Small intestine (tissue), 7 donors: ENCODE measurements around the gene ELANE. TPM values are rescaled to one million over a fixed set of nuclear protein-coding genes. Genes with fewer than 3 reads are reported as not detected.
A peak's percentile ranks its signal among the peaks of the same experiment; 100 is the strongest.
"Not testable (repeated sequence)": the region's sequence is repeated elsewhere in the genome, so short reads cannot be mapped to it uniquely, and the experiment has no call there.

Source experiments
- DNase-seq, 2 donors: peaks; one replicate each; pipeline versions ENCODE4 v3.0.0 to v3.0.0-alpha.2; 2013
- FAIRE-seq: peaks from 2 replicates; lab custom pipeline; 2012; peaks lifted over from hg19 to GRCh38; lab: Jason Lieb, UNC
- H3K27ac ChIP-seq, 3 donors: one replicate each; pipeline ENCODE4 v1.5.1; 2013; ENCODE audit warnings: low read length in 2 of 3, mild to moderate bottlenecking in 2 of 3, control low read depth in 1 of 3, inconsistent platforms in 1 of 3, low read depth in 1 of 3, moderate library complexity in 1 of 3
- H3K27me3 ChIP-seq, 3 donors: one replicate each; pipeline ENCODE4 v1.6.1; 2013; ENCODE audit warnings: low read length in 3 of 3, inconsistent platforms in 1 of 3; ENCODE audit not compliant: control insufficient read depth in 3 of 3, insufficient read depth in 3 of 3
- H3K36me3 ChIP-seq, 3 donors: one replicate each; pipeline ENCODE4 v1.6.1; 2013; ENCODE audit warnings: low read length in 3 of 3, inconsistent platforms in 1 of 3, low read depth in 1 of 3, mild to moderate bottlenecking in 1 of 3, moderate library complexity in 1 of 3; ENCODE audit not compliant: control insufficient read depth in 3 of 3, insufficient read depth in 2 of 3
- H3K4me1 ChIP-seq, 3 donors: one replicate each; pipeline ENCODE4 v1.6.1; 2013; ENCODE audit warnings: low read length in 2 of 3, inconsistent platforms in 1 of 3, low read depth in 1 of 3, mild to moderate bottlenecking in 1 of 3, moderate library complexity in 1 of 3; ENCODE audit not compliant: control insufficient read depth in 3 of 3, insufficient read depth in 2 of 3
- H3K4me3 ChIP-seq, 3 donors: one replicate each; pipeline ENCODE4 v1.5.1; 2013; ENCODE audit warnings: low read length in 3 of 3, control low read depth in 1 of 3, inconsistent platforms in 1 of 3, low read depth in 1 of 3, mild to moderate bottlenecking in 1 of 3, moderate library complexity in 1 of 3
- H3K9me3 ChIP-seq, 2 donors: one replicate each; pipeline ENCODE4 v1.6.1; 2013; ENCODE audit warnings: low read depth in 1 of 2, low read length in 1 of 2; ENCODE audit not compliant: control insufficient read depth in 2 of 2, insufficient read depth in 1 of 2
- WGBS, 3 donors: extraction: QIAGEN DNeasy Blood & Tissue Kit; methylation state at CpG; one replicate each; pipeline ENCODE4 v1.1.7; 2013; 5-methylcytosine and 5-hydroxymethylcytosine counted together
- polyA plus RNA-seq, 4 donors: library from polyadenylated mRNA; stranded (reverse) in 3 of 4; unstranded in 1 of 4; fragments of 200-250 nt in 3 of 4; fragments of 120-200 nt in 1 of 4; gene quantifications; one replicate each; pipeline versions ENCODE4 v1.2.1 to v1.2.3, GENCODE V29; 2013
- donor health status: healthy with polysubstance abuse.
- donor health status: control.
- donor health status: control.
- donor health status: Bipolar disorder and iron deficiency.
- donor health status: healthy.

The ELANE gene
- polyA plus RNA-seq, 4 donors, result 0.09 to 1.8 TPM; not detected in 2

GRCh38 chr19:888581-889385 is 36.7 kb downstream of the ELANE start:
- H3K9me3 ChIP-seq, result no peaks in the 10 kb centered on the region
- no peaks in the 10 kb centered on the region for H3K27me3 ChIP-seq
- WGBS, 3 donors, result 90 to 91% (median 90%) methylated on average over 27 to 30 of the region's 30 CpGs
- FAIRE-seq (no peak), DNase-seq (no peak)
- H3K4me3 ChIP-seq, result no peak overlapping the region
- H3K4me1 ChIP-seq, result peaks cover 0 to 14% (median 5%) of the 10 kb centered on the region in 3 donors
- H3K36me3 ChIP-seq, result peaks cover 3 to 74% (median 9%) of the 10 kb centered on the region in 3 donors
- H3K27ac ChIP-seq, result no peak overlapping the region

GRCh38 chr19:889662-890295 is 37.7 kb downstream of the ELANE start:
- no peak for FAIRE-seq
- peaks cover 2 to 64% (median 9%) of the 10 kb centered on the region in 3 donors for H3K36me3 ChIP-seq
- H3K4me3 ChIP-seq, result no peak overlapping the region
- WGBS, 3 donors, result 94 to 96% (median 94%) methylated on average over 23 to 26 of the region's 26 CpGs
- no peak for DNase-seq
- H3K27me3 ChIP-seq, result no peaks in the 10 kb centered on the region
- no peaks in the 10 kb centered on the region for H3K9me3 ChIP-seq
- H3K27ac ChIP-seq, result no peak overlapping the region
- H3K4me1 ChIP-seq, result peaks cover 0 to 14% (median 5%) of the 10 kb centered on the region in 3 donors

- DNase-seq (no peak), FAIRE-seq (no peak)
- WGBS, 3 donors, result 84 to 91% (median 89%) methylated on average over 17 to 18 of the region's 18 CpGs
- peaks cover 0 to 14% (median 5%) of the 10 kb centered on the region in 3 donors for H3K4me1 ChIP-seq
- H3K36me3 ChIP-seq, result peaks cover 0 to 54% (median 6%) of the 10 kb centered on the region in 3 donors
- H3K27ac ChIP-seq, result no peak overlapping the region
- H3K27me3 ChIP-seq, result no peaks in the 10 kb centered on the region
- no peaks in the 10 kb centered on the region for H3K9me3 ChIP-seq
- H3K4me3 ChIP-seq, result no peak overlapping the region
These were observed 38.7 kb downstream of the ELANE start for GRCh38 chr19:890831-891230.

- not testable (repeated sequence) for FAIRE-seq, H3K27me3 ChIP-seq, H3K9me3 ChIP-seq
- H3K4me1 ChIP-seq, result peaks cover 0 to 14% (median 5%) of the 10 kb centered on the region in 3 donors
- H3K27ac ChIP-seq, result peak overlapping the region; percentile 79 to 90 (median 80)
- WGBS, 3 donors, result 17 to 43% (median 26%) methylated on average over 34 to 50 of the region's 50 CpGs
- DNase-seq, result peak; percentile 56 to 78
- peaks cover 0 to 54% (median 6%) of the 10 kb centered on the region in 3 donors for H3K36me3 ChIP-seq
- H3K4me3 ChIP-seq, result peak overlapping the region in 2 of 3 donors; percentile 87 to 95
These were observed 39.5 kb downstream of the ELANE start for GRCh38 chr19:891421-892200.

- peaks cover 0 to 14% (median 5%) of the 10 kb centered on the region in 3 donors for H3K4me1 ChIP-seq
- no peak for FAIRE-seq
- peak overlapping the region; percentile 79 to 90 (median 80) for H3K27ac ChIP-seq
- WGBS, 3 donors, result 1 to 3% (median 2%) methylated on average over 17 to 27 of the region's 27 CpGs
- peaks cover 0 to 54% (median 6%) of the 10 kb centered on the region in 3 donors for H3K36me3 ChIP-seq
- no peaks in the 10 kb centered on the region for H3K27me3 ChIP-seq
- H3K9me3 ChIP-seq, result no peaks in the 10 kb centered on the region
- peak overlapping the region; percentile 87 to 95 (median 94) for H3K4me3 ChIP-seq
- peak; percentile 32 to 45 for DNase-seq
These were observed 40.3 kb downstream of the ELANE start for GRCh38 chr19:892243-892893.

- H3K27me3 ChIP-seq, result no peaks in the 10 kb centered on the region
- 0 to 1% (median 0%) methylated on average over 49 to 69 of the region's 69 CpGs for WGBS, 3 donors
- H3K4me3 ChIP-seq, result peak within 1 kb of the TSS; percentile 87 to 95 (median 94)
- DNase-seq (peak; percentile 92 to 97), FAIRE-seq (no peak)
- H3K36me3 ChIP-seq, result peaks cover 0 to 52% (median 6%) of the 10 kb centered on the region in 3 donors
- peak within 1 kb of the TSS; percentile 80 to 95 (median 90) for H3K27ac ChIP-seq
- no peaks in the 10 kb centered on the region for H3K9me3 ChIP-seq
- H3K4me1 ChIP-seq, result peaks cover 0 to 14% (median 5%) of the 10 kb centered on the region in 3 donors
These were observed 41.0 kb downstream of the ELANE start, which contains the start of the genes MED16 and RNU6-9 for GRCh38 chr19:892894-893689. Gene MED16 (minus strand): TSS chr19:893187. CDS start chr19:891131, 2,056 bp downstream. Gene RNU6-9 (plus strand): TSS chr19:893484.

- Histone ChIP-seq H3K27me3 (no peaks in the 10 kb centered on the region), H3K4me3 (no peak overlapping the region), H3K27ac (no peak overlapping the region), H3K9me3 (no peaks in the 10 kb centered on the region), H3K4me1 (peaks cover 0 to 10% (median 5%) of the 10 kb centered on the region in 3 donors), H3K36me3 (peaks cover 3 to 48% (median 5%) of the 10 kb centered on the region in 3 donors)
- FAIRE-seq (no peak), DNase-seq (no peak)
- 90 to 94% (median 93%) methylated on average over 10 of the region's 10 CpGs for WGBS, 3 donors
These were observed 44.3 kb downstream of the ELANE start for GRCh38 chr19:896434-896833.
